H1 (cell line): ENCODE data around the gene CACNB4. TPM values are rescaled to one million over a fixed set of nuclear protein-coding genes. Genes with fewer than 3 reads are reported as not detected.

Experiments used
- CTCF ChIA-PET: fragments of 300-600 bp; sonication (Branson Sonifier 250); formaldehyde crosslinking; loops from one replicate; lab custom pipeline; 2021; ENCODE audit not compliant: partially characterized antibody; lab: Charles Lee
- POLR2A ChIA-PET: fragments of 300-600 bp; sonication (Branson Sonifier 250); formaldehyde crosslinking; loops from one replicate; lab custom pipeline; 2021; ENCODE audit warnings: inconsistent platforms; ENCODE audit not compliant: partially characterized antibody; lab: Charles Lee
- DNase-seq, 2 experiments: peaks; one replicate each; pipeline versions ENCODE4 v3.0.0 to v3.0.0-alpha.2; 2010 to 2022; ENCODE audit warnings: low spot score in 2 of 2, low read depth in 1 of 2, mixed read lengths in 1 of 2
- FAIRE-seq: peaks from 2 replicates; lab custom pipeline; 2011; peaks lifted over from hg19 to GRCh38; lab: Jason Lieb, UNC
- H2AFZ ChIP-seq: 2 replicates; pipeline ENCODE4 v1.8.1; 2012; ENCODE audit warnings: low read length, inconsistent platforms
- H2AK5ac ChIP-seq: 2 replicates; pipeline ENCODE4 v1.6.1; 2013; ENCODE audit warnings: low read depth, low read length
- H2BK120ac ChIP-seq: replicated peaks from 2 replicates; pipeline ENCODE3; 2013; ENCODE audit warnings: low read depth, low read length, inconsistent platforms
- H2BK12ac ChIP-seq: 2 replicates; pipeline ENCODE4 v1.6.1; 2013; ENCODE audit warnings: low read depth, low read length
- H2BK15ac ChIP-seq: 2 replicates; pipeline ENCODE4 v1.6.1; 2013; ENCODE audit warnings: low read length
- H2BK20ac ChIP-seq: 2 replicates; pipeline ENCODE4 v1.6.1; 2013; ENCODE audit warnings: low read length
- H2BK5ac ChIP-seq: 2 replicates; pipeline ENCODE4 v1.6.1; 2013; ENCODE audit warnings: low read depth, low read length
- H3K14ac ChIP-seq: 2 replicates; pipeline ENCODE4 v1.6.1; 2013; ENCODE audit warnings: inconsistent platforms; ENCODE audit not compliant: insufficient read length
- H3K18ac ChIP-seq: 2 replicates; pipeline ENCODE4 v1.6.1; 2013; ENCODE audit warnings: low read length; ENCODE audit errors: extremely low read depth
- H3K23ac ChIP-seq: 2 replicates; pipeline ENCODE4 v1.6.1; 2013; ENCODE audit warnings: inconsistent platforms; ENCODE audit not compliant: insufficient read length
- H3K23me2 ChIP-seq: 2 replicates; pipeline ENCODE4 v1.6.1; 2013; ENCODE audit warnings: low read depth, low read length
- H3K27ac ChIP-seq: 2 replicates; pipeline ENCODE4 v1.6.1; 2011; ENCODE audit warnings: low read depth, low read length, inconsistent platforms
- H3K27me3 ChIP-seq, 4 experiments: replicated peaks in 1 of 4; 1 replicate in 1 of 4; 2 replicates in 3 of 4; pipeline versions ENCODE4 v1.6.1 to v1.8.1; 2011 to 2013; ENCODE audit warnings: low read length in 3 of 4, mild to moderate bottlenecking in 3 of 4, inconsistent platforms in 2 of 4, mixed read lengths in 2 of 4, moderate library complexity in 1 of 4; ENCODE audit not compliant: control insufficient read depth in 3 of 4, insufficient read depth in 3 of 4; ENCODE audit errors: extremely low read depth in 1 of 4
- H3K36me3 ChIP-seq, 4 experiments: 2 replicates each; pipeline versions ENCODE4 v1.6.1 to v1.8.1; 2011 to 2013; ENCODE audit warnings: mild to moderate bottlenecking in 4 of 4, low read length in 3 of 4, moderate library complexity in 2 of 4, control low read depth in 1 of 4, inconsistent platforms in 1 of 4; ENCODE audit not compliant: insufficient read depth in 4 of 4, control insufficient read depth in 2 of 4
- H3K4ac ChIP-seq: replicated peaks from 2 replicates; pipeline ENCODE3; 2013; ENCODE audit warnings: low read length, low read depth, mixed read lengths, inconsistent platforms; ENCODE audit not compliant: insufficient read length
- H3K4me1 ChIP-seq, 4 experiments: replicated peaks in 1 of 4; 1 replicate in 1 of 4; 2 replicates in 3 of 4; pipeline versions ENCODE4 v1.6.1 to v1.8.1; 2011 to 2013; ENCODE audit warnings: low read length in 3 of 4, inconsistent platforms in 2 of 4, mixed read lengths in 1 of 4; ENCODE audit not compliant: insufficient read depth in 4 of 4, control insufficient read depth in 3 of 4
- H3K4me2 ChIP-seq, 2 experiments: 2 replicates each; pipeline versions ENCODE4 v1.6.1 to v1.8.1; 2011 to 2013; ENCODE audit warnings: low read depth in 2 of 2, low read length in 2 of 2, control low read depth in 1 of 2, inconsistent platforms in 1 of 2, mild to moderate bottlenecking in 1 of 2; ENCODE audit not compliant: insufficient read depth in 1 of 2
- H3K4me3 ChIP-seq, 4 experiments: fragments of 200-600, 300-600 bp in 1 of 4; sonication (generic), shearing (Covaris generic), sonication (Bioruptor Twin) in 1 of 4; 2 replicates each; pipeline versions ENCODE4 v1.5.1 to v1.8.1; 2011 to 2016; ENCODE audit warnings: low read length in 4 of 4, low read depth in 3 of 4, control low read depth in 2 of 4, inconsistent platforms in 2 of 4, mild to moderate bottlenecking in 2 of 4, mixed read lengths in 1 of 4, moderate library complexity in 1 of 4; ENCODE audit not compliant: insufficient read depth in 2 of 4; ENCODE audit errors: extremely low read depth in 1 of 4
- H3K56ac ChIP-seq: replicated peaks from 2 replicates; pipeline ENCODE3; 2013; ENCODE audit warnings: low read depth, mild to moderate bottlenecking, mixed read lengths, low read length, inconsistent platforms; ENCODE audit not compliant: insufficient read length
- H3K79me1 ChIP-seq: 2 replicates; pipeline ENCODE4 v1.6.1; 2013; ENCODE audit warnings: low read depth, low read length, control low read depth
- H3K79me2 ChIP-seq, 2 experiments: 2 replicates each; pipeline versions ENCODE4 v1.6.1 to v1.8.1; 2012 to 2013; ENCODE audit warnings: low read length in 2 of 2, mild to moderate bottlenecking in 2 of 2, inconsistent platforms in 1 of 2; ENCODE audit not compliant: insufficient read depth in 2 of 2, control insufficient read depth in 1 of 2
- H3K9ac ChIP-seq, 4 experiments: replicated peaks in 1 of 4; 1 replicate in 1 of 4; 2 replicates in 3 of 4; pipeline versions ENCODE4 v1.6.1 to v1.8.1; 2011 to 2013; ENCODE audit warnings: low read depth in 3 of 4, low read length in 3 of 4, control low read depth in 2 of 4, mild to moderate bottlenecking in 2 of 4, moderate library complexity in 2 of 4, inconsistent platforms in 1 of 4; ENCODE audit errors: extremely low read depth in 1 of 4
- H3K9me3 ChIP-seq, 2 experiments: 2 replicates each; pipeline versions ENCODE4 v1.6.1 to v1.8.1; 2012 to 2013; ENCODE audit warnings: mild to moderate bottlenecking in 2 of 2, moderate library complexity in 2 of 2, control low read depth in 1 of 2, inconsistent platforms in 1 of 2, low read depth in 1 of 2, low read length in 1 of 2, mixed read lengths in 1 of 2; ENCODE audit not compliant: insufficient read depth in 2 of 2
- H4K20me1 ChIP-seq, 2 experiments: replicated peaks in 1 of 2; 2 replicates each; pipeline versions ENCODE3 to v1.8.1; 2011 to 2013; ENCODE audit warnings: inconsistent platforms in 2 of 2, low read length in 2 of 2, mild to moderate bottlenecking in 1 of 2; ENCODE audit not compliant: insufficient read depth in 2 of 2, control insufficient read depth in 1 of 2
- H4K5ac ChIP-seq: 2 replicates; pipeline ENCODE4 v1.6.1; 2013; ENCODE audit warnings: low read length, low read depth, mixed read lengths, inconsistent platforms; ENCODE audit not compliant: insufficient read length
- H4K8ac ChIP-seq: 2 replicates; pipeline ENCODE4 v1.8.0; 2013; ENCODE audit warnings: mild to moderate bottlenecking, moderate library complexity, low read length, inconsistent platforms; ENCODE audit not compliant: insufficient read depth; ENCODE audit errors: extremely low read depth
- H4K91ac ChIP-seq: replicated peaks from 2 replicates; pipeline ENCODE3; 2013; ENCODE audit warnings: low read length, mixed read lengths, inconsistent platforms; ENCODE audit not compliant: insufficient read length
- RAD21 ChIP-seq, 2 experiments: IDR thresholded peaks in 1 of 2; conservative IDR thresholded peaks in 1 of 2; 2 replicates each; pipeline ENCODE4 v1.6.1; 2011; ENCODE audit warnings: low read depth in 2 of 2, low read length in 2 of 2, improper control_type of control experiment in 1 of 2, inconsistent platforms in 1 of 2, mild to moderate bottlenecking in 1 of 2, moderate library complexity in 1 of 2
- WGBS, 2 experiments: shearing (Covaris generic) in 1 of 2; methylation state at CpG; one replicate each; pipeline versions ENCODE4 v1.1.6 to v1.1.7; 2013 to 2015; ENCODE audit warnings: low lambda C conversion rate in 2 of 2, mixed read lengths in 2 of 2, inconsistent platforms in 1 of 2, low coverage in 1 of 2, missing lambda C conversion rate in 1 of 2; ENCODE audit not compliant: insufficient replicate concordance in 2 of 2, insufficient coverage in 1 of 2, insufficient read length in 1 of 2; ENCODE audit errors: extremely low coverage in 1 of 2, missing lambda C conversion rate in 1 of 2; 5-methylcytosine and 5-hydroxymethylcytosine counted together
- polyA plus RNA-seq, 7 experiments: library from polyadenylated mRNA; depleted of rRNA in 3 of 7; stranded (reverse) in 5 of 7; unstranded in 2 of 7; fragments of >200 nt in 5 of 7; fragments of 200-250 nt in 2 of 7; gene quantifications; 1 replicate in 5 of 7; 2 replicates in 1 of 7; 4 replicates in 1 of 7; pipeline versions ENCODE4 v1.2.1 to v1.2.3, GENCODE V29; 2011 to 2013; ENCODE audit warnings: missing spikeins in 2 of 7, mixed read lengths in 2 of 7
- total RNA-seq: library from RNA; stranded (reverse); fragmentation: NEBNext Ultra II Directional; extraction: Animal tissue kit (Norgen Biotek cat#: 25700); gene quantifications from 2 replicates; pipeline ENCODE4 v1.2.1, GENCODE V29; 2021

Gene CACNB4
- total and polyA plus RNA-seq, 2 of the 8 experiments (the other 6 are each of a cell fraction or from before 2014, with no cell fraction given) = 2.0 to 4.0 TPM

GRCh38 chr2:151886241-151886640 is 212.6 kb downstream of the CACNB4 start:
- POLR2A ChIA-PET = interaction anchor here (0.7 kb wide), 1 partner anchor 40 kb away, joined by 3 read pairs; no protein-coding TSS in a partner anchor
- no peaks in the 10 kb centered on the region for H3K36me3 ChIP-seq
- H3K14ac ChIP-seq = no peak overlapping the region
- no peaks in the 10 kb centered on the region for H4K20me1 ChIP-seq
- H2BK5ac ChIP-seq = no peak overlapping the region
- TF ChIP-seq RAD21 (IDR thresholded peaks at IDR 0.05 in 1 of 2, conservative IDR thresholded peaks at IDR 0.05 in 1 of 2; ENCODE audit: low read depth in 2 of 2, low read length in 2 of 2) = no peak
- TF ChIP-seq, all 59 proteins: peak for 0
- Histone ChIP-seq H3K79me2 (no peaks in the 10 kb centered on the region), H4K8ac (no peak overlapping the region), H2BK15ac (no peak overlapping the region), H2BK20ac (no peak overlapping the region), H3K23me2 (no peaks in the 10 kb centered on the region), H3K23ac (no peak overlapping the region), H4K5ac (no peak overlapping the region), H3K27me3 (no peaks in the 10 kb centered on the region), H3K9ac (no peak overlapping the region), H3K4ac (no peak overlapping the region), H3K56ac (no peak overlapping the region), H2AFZ (no peak overlapping the region), H2BK12ac (no peak overlapping the region), H3K79me1 (no peaks in the 10 kb centered on the region), H3K9me3 (no peaks in the 10 kb centered on the region), H2BK120ac (no peak overlapping the region), H2AK5ac (no peak overlapping the region), H3K4me3 (no peak overlapping the region), H3K27ac (no peak overlapping the region), H3K18ac (no peak overlapping the region), H3K4me2 (no peak overlapping the region), H4K91ac (no peak overlapping the region), H3K4me1 (no peaks in the 10 kb centered on the region)
- WGBS, 2 experiments = 91% methylated on average over 1 of the region's 1 CpG; no CpG with 5 or more reads in 1 of the 2 experiments
- FAIRE-seq (no peak), DNase-seq (no peak)
- CTCF ChIA-PET = interaction anchor here (0.5 to 1.3 kb wide), 4 partner anchors 56 to 417 kb away, joined by 3 to 4 read pairs (median 3); no protein-coding TSS in a partner anchor
